GM12892 (cell line): ENCODE results near the gene IGFBP7.

ENCODE experiments used
- POLR2AphosphoS5 ChIP-seq: IDR thresholded peaks from 2 replicates; pipeline ENCODE4 v1.6.1; 2011; ENCODE audit warnings: low read depth, low read length, control low read depth
- TAF1 ChIP-seq: IDR thresholded peaks from 2 replicates; pipeline ENCODE4 v1.6.1; 2011; ENCODE audit warnings: low read depth, mild to moderate bottlenecking, control low read depth, low read length, borderline replicate concordance

DNA sequence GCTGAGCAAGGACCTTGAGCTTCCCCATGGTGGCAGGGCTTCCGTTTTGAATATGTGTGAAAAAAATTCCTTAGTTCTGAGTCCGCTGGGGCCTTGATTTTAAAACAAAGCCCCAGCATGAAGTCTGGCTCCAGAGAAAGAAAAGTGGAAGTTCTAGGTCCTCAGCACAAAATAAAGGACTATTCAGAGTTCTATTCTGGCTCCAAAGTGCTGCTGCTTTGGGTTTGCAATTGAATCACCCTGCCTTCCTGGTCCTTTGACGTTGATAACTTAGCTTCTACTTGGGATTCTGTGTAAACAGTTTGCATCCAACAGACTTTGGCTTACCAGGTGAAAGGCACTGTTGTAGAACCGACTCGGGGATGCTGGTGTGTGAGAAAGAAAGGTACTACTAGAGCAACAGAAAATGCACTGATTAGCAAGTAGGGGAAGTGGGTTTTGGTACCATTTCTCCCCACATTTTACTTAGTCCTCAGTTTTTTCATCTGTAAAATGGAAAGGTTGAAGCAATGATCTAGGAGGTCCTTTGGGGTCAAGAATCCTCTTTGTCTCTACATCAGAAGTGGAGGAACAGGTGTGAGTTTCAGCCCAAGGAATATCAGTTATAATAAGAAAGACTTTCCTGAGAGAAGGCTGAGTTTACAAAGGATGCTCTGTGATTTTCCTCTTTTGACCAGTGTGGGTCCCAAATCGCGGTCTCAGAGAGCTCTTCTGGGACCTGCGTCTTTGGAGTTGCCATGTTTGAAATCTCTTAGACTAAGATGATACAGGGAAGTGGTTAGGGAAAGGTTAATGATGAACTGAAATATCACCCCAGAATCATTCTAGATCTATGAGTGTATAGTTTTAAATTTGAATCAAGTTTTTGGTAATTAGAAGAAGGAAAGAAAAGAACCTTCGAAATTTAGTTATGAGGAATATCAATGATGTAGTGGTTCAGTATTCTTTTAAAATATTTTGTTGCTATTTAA is 28.2 kb downstream of the IGFBP7 start:
- TF ChIP-seq POLR2AphosphoS5 (no peak), TAF1 (no peak)
